ENCODE measurements around the gene VTA1. TPM values are rescaled to one million over a fixed set of nuclear protein-coding genes. Genes with fewer than 3 reads are reported as not detected.
"Not testable (repeated sequence)": the region's sequence is repeated elsewhere in the genome, so short reads cannot be mapped to it uniquely, and the experiment has no call there.

Gene VTA1
- total RNA-seq: 10 to 100 TPM; 42.2 to 55.0 (median 50.2) TPM

- peak in 1 of 4 donors; percentile 42 for TF ChIP-seq POLR2A (IDR thresholded peaks at IDR 0.05)
- TF ChIP-seq CTCF (IDR thresholded peaks at IDR 0.05): peak; percentile 76 to 95 (median 91)
These were observed at the start of gene VTA1, which contains the start of gene NMBR for GRCh38 chr6:142146828-142147662. Gene VTA1, plus strand, starts transcription at chr6:142147263. Its CDS starts 25 bp downstream, at chr6:142147288. Gene NMBR, minus strand, starts transcription at chr6:142147122. Its CDS starts 58,464 bp downstream, at chr6:142088658.

GRCh38 chr6:142104820-142105219 is 42.2 kb upstream of the VTA1 start:
- not testable (repeated sequence) for H3K9me3 ChIP-seq, H3K4me1 ChIP-seq, H3K27ac ChIP-seq, H3K36me3 ChIP-seq, DNase-seq, H3K4me3 ChIP-seq, H3K27me3 ChIP-seq
- intact Hi-C loops (cut with DNase I): loop anchor here (5.0 kb wide), 1 partner anchor 118 kb away; no protein-coding TSS in a partner anchor
- 85 to 86% methylated on average over 5 of the region's 5 CpGs for WGBS, 2 donors

More at GRCh38 chr6:142146828-142147662, at the start of gene VTA1, which contains the start of gene NMBR:
- peaks cover 10 to 41% (median 19%) of the 10 kb centered on the region in 3 donors for H3K4me1 ChIP-seq
- H3K27me3 ChIP-seq: no peaks in the 10 kb centered on the region
- H3K4me3 ChIP-seq: peak within 1 kb of the TSS; percentile 81 to 89 (median 86)
- H3K27ac ChIP-seq: peak within 1 kb of the TSS; percentile 70 to 84 (median 76)
- H3K36me3 ChIP-seq: no peaks in the 10 kb centered on the region
- peak; percentile 94 for DNase-seq
- 0% methylated on average over 21 to 22 of the region's 38 CpGs for WGBS, 2 donors
- no peaks in the 10 kb centered on the region for H3K9me3 ChIP-seq
- intact Hi-C loops (cut with DNase I): no loop called here

- H3K36me3 ChIP-seq; H3K4me1 ChIP-seq; DNase-seq; H3K9me3 ChIP-seq; H3K27ac ChIP-seq; intact Hi-C loops (cut with DNase I); H3K4me3 ChIP-seq; H3K27me3 ChIP-seq: not testable (repeated sequence)
- 76 to 85% methylated on average over 9 of the region's 9 CpGs for whole genome bisulfite sequencing, 2 donors
These were observed 36.2 kb upstream of the VTA1 start for GRCh38 chr6:142110820-142111219.

- Histone ChIP-seq H3K9me3 (no peaks in the 10 kb centered on the region), H3K4me3 (no peak overlapping the region), H3K27ac (no peak overlapping the region), H3K27me3 (no peaks in the 10 kb centered on the region), H3K36me3 (no peaks in the 10 kb centered on the region), H3K4me1 (no peaks in the 10 kb centered on the region)
- DNase-seq: no peak
- WGBS, 2 donors: 0% methylated on average over 4 of the region's 4 CpGs
- TF ChIP-seq CTCF (IDR thresholded peaks at IDR 0.05) (peak in 5 of 6 experiments; percentile 55 to 78 (median 66)), POLR2A (IDR thresholded peaks at IDR 0.05) (no peak)
- intact Hi-C loops (cut with DNase I): no loop called here
These were observed 34.5 kb upstream of the VTA1 start for GRCh38 chr6:142112451-142113061.

GRCh38 chr6:142117366-142117765 is 29.7 kb upstream of the VTA1 start:
- DNase-seq: no peak
- TF ChIP-seq POLR2A (IDR thresholded peaks at IDR 0.05): no peak
- no peak for TF ChIP-seq CTCF (IDR thresholded peaks at IDR 0.05)
- no peaks in the 10 kb centered on the region for H3K36me3 ChIP-seq
- no peak overlapping the region for H3K27ac ChIP-seq
- H3K27me3 ChIP-seq: no peaks in the 10 kb centered on the region
- WGBS, 2 donors: 68 to 75% methylated on average over 2 of the region's 2 CpGs
- no peak overlapping the region for H3K4me3 ChIP-seq
- intact Hi-C loops (cut with DNase I): no loop called here
- no peaks in the 10 kb centered on the region for H3K9me3 ChIP-seq
- H3K4me1 ChIP-seq: no peaks in the 10 kb centered on the region

GRCh38 chr6:142118328-142118727 is 28.7 kb upstream of the VTA1 start:
- H3K27ac ChIP-seq: no peak overlapping the region
- no peak for TF ChIP-seq POLR2A (IDR thresholded peaks at IDR 0.05)
- TF ChIP-seq CTCF (IDR thresholded peaks at IDR 0.05): no peak
- DNase-seq: no peak
- WGBS, 2 donors: 38 to 43% methylated on average over 3 of the region's 3 CpGs
- H3K27me3 ChIP-seq: no peaks in the 10 kb centered on the region
- H3K36me3 ChIP-seq: no peaks in the 10 kb centered on the region
- H3K4me3 ChIP-seq: no peak overlapping the region
- H3K4me1 ChIP-seq: no peaks in the 10 kb centered on the region
- intact Hi-C loops (cut with DNase I): no loop called here
- no peaks in the 10 kb centered on the region for H3K9me3 ChIP-seq

Data from esophagus squamous epithelium (tissue), 5 donors.